H9 (cell line): Measurements from ENCODE around the gene CILP2. TPM values are rescaled to one million over a fixed set of nuclear protein-coding genes. Genes with fewer than 3 reads are reported as not detected.

Experiments
- DNase-seq: peaks from one replicate; pipeline ENCODE4 v3.0.0-alpha.2; 2017
- H2AFZ ChIP-seq: one replicate; pipeline ENCODE4 v1.6.1; 2013; ENCODE audit warnings: mild to moderate bottlenecking, low read length, control low read depth, moderate library complexity
- H2AK5ac ChIP-seq: 2 replicates; pipeline ENCODE4 v1.6.1; 2013; ENCODE audit warnings: low read length, control low read depth, mixed read lengths; ENCODE audit not compliant: insufficient read length
- H2BK120ac ChIP-seq: one replicate; pipeline ENCODE4 v1.6.1; 2013; ENCODE audit warnings: low read depth, mild to moderate bottlenecking, low read length, control low read depth, inconsistent platforms; ENCODE audit not compliant: poor library complexity, severe bottlenecking
- H2BK12ac ChIP-seq: 2 replicates; pipeline ENCODE4 v1.6.1; 2013; ENCODE audit warnings: low read length, control low read depth, mixed read lengths, low read depth; ENCODE audit not compliant: insufficient read length
- H2BK15ac ChIP-seq: 2 replicates; pipeline ENCODE4 v1.6.1; 2013; ENCODE audit warnings: low read depth, low read length, control low read depth
- H2BK20ac ChIP-seq: one replicate; pipeline ENCODE4 v1.6.1; 2013; ENCODE audit warnings: low read depth, mild to moderate bottlenecking, low read length, control low read depth, inconsistent platforms; ENCODE audit not compliant: poor library complexity, severe bottlenecking
- H2BK5ac ChIP-seq: 2 replicates; pipeline ENCODE4 v1.6.1; 2013; ENCODE audit warnings: low read length, control low read depth, mixed read lengths; ENCODE audit not compliant: insufficient read length
- H3K14ac ChIP-seq: 2 replicates; pipeline ENCODE4 v1.6.1; 2013; ENCODE audit warnings: low read length, control low read depth; ENCODE audit not compliant: insufficient read depth
- H3K18ac ChIP-seq: 2 replicates; pipeline ENCODE4 v1.6.1; 2013; ENCODE audit warnings: low read depth, mild to moderate bottlenecking, mixed read lengths, low read length, control low read depth; ENCODE audit not compliant: insufficient read length
- H3K23ac ChIP-seq: 2 replicates; pipeline ENCODE4 v1.6.1; 2013; ENCODE audit warnings: low read length, control low read depth, mixed read lengths, low read depth; ENCODE audit not compliant: insufficient read length
- H3K23me2 ChIP-seq: 2 replicates; pipeline ENCODE4 v1.6.1; 2013; ENCODE audit warnings: low read depth, mild to moderate bottlenecking, mixed read lengths, low read length, control low read depth; ENCODE audit not compliant: insufficient read length, poor library complexity, severe bottlenecking
- H3K27ac ChIP-seq: 2 replicates; pipeline ENCODE4 v1.5.1; 2013; ENCODE audit warnings: low read length, control low read depth, mixed read lengths, low read depth; ENCODE audit not compliant: insufficient read length
- H3K27me3 ChIP-seq: 2 replicates; pipeline ENCODE4 v1.6.1; 2013; ENCODE audit warnings: low read length, control low read depth, inconsistent platforms; ENCODE audit not compliant: insufficient read depth
- H3K4ac ChIP-seq: 2 replicates; pipeline ENCODE4 v1.6.1; 2013; ENCODE audit warnings: low read depth, mild to moderate bottlenecking, control low read depth, inconsistent platforms, low read length, moderate library complexity
- H3K4me1 ChIP-seq: 2 replicates; pipeline ENCODE4 v1.6.1; 2013; ENCODE audit warnings: low read length, control low read depth, inconsistent platforms; ENCODE audit not compliant: insufficient read depth
- H3K4me2 ChIP-seq: 2 replicates; pipeline ENCODE4 v1.6.1; 2013; ENCODE audit warnings: low read length, control low read depth, mixed read lengths; ENCODE audit not compliant: insufficient read length, insufficient read depth
- H3K56ac ChIP-seq: 2 replicates; pipeline ENCODE4 v1.6.1; 2013; ENCODE audit warnings: low read depth, mild to moderate bottlenecking, mixed read lengths, low read length, control low read depth; ENCODE audit not compliant: insufficient read length
- H3K79me1 ChIP-seq: 2 replicates; pipeline ENCODE4 v1.6.1; 2013; ENCODE audit warnings: low read depth, mild to moderate bottlenecking, moderate library complexity, low read length, control low read depth, inconsistent platforms; ENCODE audit not compliant: insufficient read depth, poor library complexity, severe bottlenecking
- H3K79me2 ChIP-seq: 2 replicates; pipeline ENCODE4 v1.6.1; 2013; ENCODE audit warnings: low read length, control low read depth, inconsistent platforms; ENCODE audit not compliant: insufficient read depth
- H3K9ac ChIP-seq: 2 replicates; pipeline ENCODE4 v1.6.1; 2013; ENCODE audit warnings: low read length, control low read depth, mixed read lengths; ENCODE audit not compliant: insufficient read length; ENCODE audit errors: extremely low read depth
- H3K9me3 ChIP-seq: one replicate; pipeline ENCODE4 v1.6.1; 2013; ENCODE audit warnings: low read depth, low read length, inconsistent platforms; ENCODE audit not compliant: control insufficient read depth
- H3T11ph ChIP-seq: one replicate; pipeline ENCODE4 v1.6.1; 2013; ENCODE audit warnings: mild to moderate bottlenecking, low read length, control low read depth, inconsistent platforms
- H4K20me1 ChIP-seq: one replicate; pipeline ENCODE4 v1.6.1; 2013; ENCODE audit not compliant: control insufficient read depth, insufficient read length, insufficient read depth
- H4K5ac ChIP-seq: 2 replicates; pipeline ENCODE4 v1.6.1; 2013; ENCODE audit warnings: low read depth, mild to moderate bottlenecking, mixed read lengths, low read length, control low read depth; ENCODE audit not compliant: insufficient read length
- H4K8ac ChIP-seq: replicated peaks from 2 replicates; pipeline ENCODE4 v1.6.1; 2013; ENCODE audit warnings: low read length, control low read depth, mixed read lengths, low read depth; ENCODE audit not compliant: insufficient read length
- H4K91ac ChIP-seq: 2 replicates; pipeline ENCODE4 v1.6.1; 2013; ENCODE audit warnings: low read depth, mild to moderate bottlenecking, moderate library complexity, mixed read lengths, low read length, control low read depth; ENCODE audit not compliant: insufficient read length
- H3K27ac Mint-ChIP-seq, 3 experiments: 2 replicates in 2 of 3; 3 replicates in 1 of 3; pipeline ENCODE4 v1.8.0; 2020 to 2021; ENCODE audit warnings: mixed read lengths in 3 of 3, mild to moderate bottlenecking in 1 of 3, moderate library complexity in 1 of 3
- H3K27me3 Mint-ChIP-seq: 2 replicates; pipeline ENCODE4 v1.8.0; 2021; ENCODE audit warnings: low read depth, mild to moderate bottlenecking, moderate library complexity, mixed read lengths
- H3K36me3 Mint-ChIP-seq, 3 experiments: 2 replicates in 2 of 3; 3 replicates in 1 of 3; pipeline ENCODE4 v1.8.0; 2020 to 2021; ENCODE audit warnings: low read depth in 3 of 3, mixed read lengths in 3 of 3; ENCODE audit not compliant: insufficient read depth in 1 of 3
- H3K4me1 Mint-ChIP-seq, 2 experiments: 2 replicates each; pipeline ENCODE4 v1.8.0; 2020; ENCODE audit warnings: mixed read lengths in 2 of 2
- H3K4me3 Mint-ChIP-seq, 2 experiments: 2 replicates in 1 of 2; 3 replicates in 1 of 2; pipeline ENCODE4 v1.8.0; 2020 to 2021; ENCODE audit warnings: mild to moderate bottlenecking in 2 of 2, mixed read lengths in 2 of 2, moderate library complexity in 1 of 2
- H3K9me3 Mint-ChIP-seq, 2 experiments: 2 replicates in 1 of 2; 3 replicates in 1 of 2; pipeline ENCODE4 v1.8.0; 2020; ENCODE audit warnings: mild to moderate bottlenecking in 2 of 2, mixed read lengths in 2 of 2, moderate library complexity in 1 of 2
- CTCF ChIP-seq: fragments of 200-600 bp; sonication (generic); conservative IDR thresholded peaks from 3 replicates; pipeline ENCODE4 v1.8.0; 2021; ENCODE audit warnings: antibody characterized with exemption, mild to moderate bottlenecking
- WGBS: extraction: QIAGEN DNeasy Blood & Tissue Kit; methylation state at CpG from one replicate; pipeline ENCODE4 v1.1.7; 2013; ENCODE audit warnings: missing lambda C conversion rate, low lambda C conversion rate, mixed read lengths; ENCODE audit not compliant: insufficient read length; ENCODE audit errors: extremely low coverage; 5-methylcytosine and 5-hydroxymethylcytosine counted together
- total RNA-seq: library from RNA; stranded (reverse); gene quantifications from 2 replicates; pipeline ENCODE4 v1.2.1, GENCODE V29; 2021

CILP2 gene
- total RNA-seq, 1 experiment from 2014 or later = 6.4 TPM

GRCh38 chr19:19499272-19499995 is 38.6 kb upstream of the CILP2 start:
- Histone ChIP-seq H3K79me1 (no peaks in the 10 kb centered on the region), H3K18ac (no peak overlapping the region), H3K4me1 (no peaks in the 10 kb centered on the region), H3K27ac (no peak overlapping the region), H4K91ac (no peak overlapping the region), H3K56ac (no peak overlapping the region), H3K79me2 (no peaks in the 10 kb centered on the region), H3K9ac (no peak overlapping the region), H3K14ac (no peak overlapping the region), H2AFZ (no peak overlapping the region), H2BK20ac (no peak overlapping the region), H2BK5ac (no peak overlapping the region), H4K20me1 (no peaks in the 10 kb centered on the region), H2BK12ac (no peak overlapping the region), H3K9me3 (no peaks in the 10 kb centered on the region), H4K5ac (no peak overlapping the region), H3K4me2 (no peak overlapping the region), H3K23me2 (no peaks in the 10 kb centered on the region), H2BK15ac (no peak overlapping the region), H3T11ph (no peak overlapping the region), H4K8ac (no peak overlapping the region), H3K4ac (no peak overlapping the region), H2BK120ac (no peak overlapping the region), H3K27me3 (no peaks in the 10 kb centered on the region), H2AK5ac (no peak overlapping the region), H3K23ac (no peak overlapping the region)
- Mint-ChIP-seq H3K4me1 (no peaks in the 10 kb centered on the region), H3K36me3 (peaks cover 48 to 92% (median 84%) of the 10 kb centered on the region in 3 experiments), H3K27ac (peak overlapping the region in 1 of 3 experiments; percentile 51; a peak in 2 of 7 replicates), H3K27me3 (no peaks in the 10 kb centered on the region; the same call in 1 of the 2 replicates), H3K9me3 (no peaks in the 10 kb centered on the region), H3K4me3 (no peak overlapping the region)
- no peak for TF ChIP-seq CTCF
- no CpG with 5 or more reads among the region's 18 CpGs for WGBS
- no peak for DNase-seq
